GM12865 (cell line): ENCODE results near the gene HPSE2.

ENCODE experiments used
- DNase-seq: peaks from one replicate; pipeline ENCODE4 v3.0.0; 2010; ENCODE audit warnings: low read depth
- H3K4me3 ChIP-seq: 2 replicates; pipeline ENCODE4 v1.5.1; 2011; ENCODE audit warnings: mild to moderate bottlenecking, low read depth, low read length, control low read depth
- CTCF ChIP-seq: IDR thresholded peaks from 2 replicates; pipeline ENCODE4 v1.5.1; 2011; ENCODE audit warnings: low read length, control low read depth, low read depth, inconsistent platforms; ENCODE audit not compliant: insufficient read depth; ENCODE audit errors: missing control alignments

The HPSE2 gene

GRCh38 chr10:98684019-98684899 is 551.4 kb downstream of the HPSE2 start:
- DNase-seq: no peak
- no peak for TF ChIP-seq CTCF
- H3K4me3 ChIP-seq: no peak overlapping the region

GRCh38 chr10:98676895-98677294 is 558.8 kb downstream of the HPSE2 start:
- no peak overlapping the region for H3K4me3 ChIP-seq
- no peak for TF ChIP-seq CTCF
- no peak for DNase-seq

- no peak for DNase-seq
- TF ChIP-seq CTCF: no peak
- no peak overlapping the region for H3K4me3 ChIP-seq
These were observed 559.8 kb downstream of the HPSE2 start for GRCh38 chr10:98675902-98676301.

- no peak overlapping the region for H3K4me3 ChIP-seq
- TF ChIP-seq CTCF: no peak
- no peak for DNase-seq
These were observed 562.4 kb downstream of the HPSE2 start for GRCh38 chr10:98673171-98673782.

- no peak for DNase-seq
- no peak overlapping the region for H3K4me3 ChIP-seq
- no peak for TF ChIP-seq CTCF
These were observed 568.6 kb downstream of the HPSE2 start for GRCh38 chr10:98667081-98667480.

GRCh38 chr10:98666276-98666675 is 569.4 kb downstream of the HPSE2 start:
- DNase-seq: no peak
- H3K4me3 ChIP-seq: no peak overlapping the region
- no peak for TF ChIP-seq CTCF
